ENCODE data around the gene NECTIN2.

- TF ChIP-seq LEF1 (IDR thresholded peaks at IDR 0.05; ENCODE audit: borderline replicate concordance) = no peak
- TF ChIP-seq ELF4 (IDR thresholded peaks at IDR 0.05) = no peak
- no peak for TF ChIP-seq FOXA1 (IDR thresholded peaks at IDR 0.05)
- no peak for TF ChIP-seq FOXM1 (IDR thresholded peaks at IDR 0.05; ENCODE audit: borderline replicate concordance)
- no peak for TF ChIP-seq NFRKB (IDR thresholded peaks at IDR 0.05)
- TF ChIP-seq ARNT (IDR thresholded peaks at IDR 0.05) = no peak
- TF ChIP-seq SUZ12 (IDR thresholded peaks at IDR 0.05) = no peak
- TF ChIP-seq TARDBP (IDR thresholded peaks at IDR 0.05) = no peak
- no peak for TF ChIP-seq SP1 (IDR thresholded peaks at IDR 0.05)
- no peak for TF ChIP-seq L3MBTL2 (conservative IDR thresholded peaks at IDR 0.05)
- no peak for TF ChIP-seq ZNF384 (IDR thresholded peaks at IDR 0.05)
- no peak for TF ChIP-seq FOXK2 (IDR thresholded peaks at IDR 0.05)
- TF ChIP-seq HDGF (IDR thresholded peaks at IDR 0.05; ENCODE audit: borderline replicate concordance) = no peak
- no peak for TF ChIP-seq BHLHE40 (IDR thresholded peaks at IDR 0.05; ENCODE audit: borderline replicate concordance)
Measured at GRCh38 chr19:44904426-44904994, 58.4 kb downstream of the NECTIN2 start.
